Measurements from ENCODE around the gene ABL2.

DNA sequence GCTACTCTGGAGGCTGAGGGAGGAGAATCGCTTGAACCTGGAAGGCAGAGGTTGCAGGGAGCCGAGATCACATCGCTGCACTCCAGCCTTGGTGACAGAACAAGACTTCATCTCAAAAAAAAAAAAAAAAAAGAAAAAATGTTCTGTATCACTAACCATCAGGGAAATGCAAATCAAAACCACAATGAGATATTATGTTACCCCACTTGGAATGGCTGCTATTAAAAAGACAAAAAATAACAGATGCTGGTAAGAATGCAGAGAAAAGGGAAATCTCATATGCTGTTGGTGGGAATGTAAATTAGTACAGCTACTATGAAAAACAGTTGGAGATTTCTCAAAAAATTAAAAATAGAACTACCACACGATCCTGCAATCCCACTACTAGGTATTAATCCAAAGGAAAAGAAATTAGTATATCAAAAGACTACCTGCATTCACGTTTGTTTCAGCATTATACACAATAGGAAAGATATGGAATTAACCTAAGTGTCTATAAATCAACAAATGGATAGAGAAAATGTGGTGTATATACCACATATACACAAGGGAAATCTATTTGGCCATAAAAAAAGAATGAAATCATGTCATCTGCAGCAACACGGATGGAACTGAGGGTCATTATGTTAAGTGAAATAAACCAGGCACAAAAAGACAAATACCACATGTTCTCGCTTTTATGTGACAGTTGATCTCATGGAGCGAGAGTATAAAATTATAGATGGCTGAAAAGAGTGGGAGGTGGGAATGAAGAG, 62.6 kb downstream of the ABL2 start:
- TF ChIP-seq, protein P1, sequence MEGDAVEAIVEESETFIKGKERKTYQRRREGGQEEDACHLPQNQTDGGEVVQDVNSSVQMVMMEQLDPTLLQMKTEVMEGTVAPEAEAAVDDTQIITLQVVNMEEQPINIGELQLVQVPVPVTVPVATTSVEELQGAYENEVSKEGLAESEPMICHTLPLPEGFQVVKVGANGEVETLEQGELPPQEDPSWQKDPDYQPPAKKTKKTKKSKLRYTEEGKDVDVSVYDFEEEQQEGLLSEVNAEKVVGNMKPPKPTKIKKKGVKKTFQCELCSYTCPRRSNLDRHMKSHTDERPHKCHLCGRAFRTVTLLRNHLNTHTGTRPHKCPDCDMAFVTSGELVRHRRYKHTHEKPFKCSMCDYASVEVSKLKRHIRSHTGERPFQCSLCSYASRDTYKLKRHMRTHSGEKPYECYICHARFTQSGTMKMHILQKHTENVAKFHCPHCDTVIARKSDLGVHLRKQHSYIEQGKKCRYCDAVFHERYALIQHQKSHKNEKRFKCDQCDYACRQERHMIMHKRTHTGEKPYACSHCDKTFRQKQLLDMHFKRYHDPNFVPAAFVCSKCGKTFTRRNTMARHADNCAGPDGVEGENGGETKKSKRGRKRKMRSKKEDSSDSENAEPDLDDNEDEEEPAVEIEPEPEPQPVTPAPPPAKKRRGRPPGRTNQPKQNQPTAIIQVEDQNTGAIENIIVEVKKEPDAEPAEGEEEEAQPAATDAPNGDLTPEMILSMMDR (IDR thresholded peaks at IDR 0.05; ENCODE audit: low read depth, low read length, poor library complexity, severe bottlenecking): no peak
- no peak for TF ChIP-seq EZH2phosphoT487 (IDR thresholded peaks at IDR 0.05; ENCODE audit: borderline replicate concordance, low read length)
